CD14-positive monocyte (primary cell): ENCODE measurements around the gene UGCG. TPM values are rescaled to one million over a fixed set of nuclear protein-coding genes. Genes with fewer than 3 reads are reported as not detected.
A peak's percentile ranks its signal among the peaks of the same experiment; 100 is the strongest.

ENCODE experiments used
- DNase-seq, 3 donors: peaks; one replicate each; pipeline ENCODE4 v3.0.0-alpha.2; 2011 to 2022
- H2AFZ ChIP-seq: 2 replicates; pipeline ENCODE4 v1.6.0; 2012; ENCODE audit warnings: mild to moderate bottlenecking, low read depth, low read length, inconsistent platforms; ENCODE audit not compliant: insufficient read depth, poor library complexity, severe bottlenecking
- H3K27ac ChIP-seq, 2 donors: 1 replicate in 1 of 2; 2 replicates in 1 of 2; pipeline ENCODE4 v1.5.1; 2012 to 2013; ENCODE audit warnings: low read length in 2 of 2, control low read depth in 1 of 2, inconsistent platforms in 1 of 2, low read depth in 1 of 2, mild to moderate bottlenecking in 1 of 2
- H3K27me3 ChIP-seq, 2 donors: one replicate each; pipeline versions ENCODE4 v1.6.0 to v1.6.1; 2011 to 2013; ENCODE audit warnings: low read length in 2 of 2; ENCODE audit not compliant: control insufficient read depth in 2 of 2, insufficient read depth in 2 of 2
- H3K36me3 ChIP-seq, 2 donors: replicated peaks in 1 of 2; 1 replicate in 1 of 2; 2 replicates in 1 of 2; pipeline versions ENCODE4 v1.5.1 to v1.6.1; 2012 to 2013; ENCODE audit warnings: low read length in 2 of 2, control low read depth in 1 of 2, inconsistent platforms in 1 of 2, mild to moderate bottlenecking in 1 of 2; ENCODE audit not compliant: insufficient read depth in 2 of 2, control insufficient read depth in 1 of 2
- H3K4me1 ChIP-seq, 2 donors: 1 replicate in 1 of 2; 2 replicates in 1 of 2; pipeline versions ENCODE4 v1.5.1 to v1.6.1; 2012 to 2013; ENCODE audit warnings: low read length in 2 of 2, control low read depth in 1 of 2, inconsistent platforms in 1 of 2, mild to moderate bottlenecking in 1 of 2, moderate library complexity in 1 of 2; ENCODE audit not compliant: insufficient read depth in 2 of 2, control insufficient read depth in 1 of 2
- H3K4me2 ChIP-seq: replicated peaks from 2 replicates; pipeline ENCODE3; 2012; ENCODE audit warnings: low read length, moderate library complexity, mild to moderate bottlenecking; ENCODE audit not compliant: poor library complexity, severe bottlenecking; ENCODE audit errors: extremely low read depth
- H3K4me3 ChIP-seq, 3 experiments: fragments of 200-600 bp in 1 of 3; sonication (generic) in 1 of 3; replicated peaks in 1 of 3; 1 replicate in 2 of 3; 2 replicates in 1 of 3; pipeline ENCODE4 v1.5.1; 2011 to 2013; ENCODE audit warnings: low read length in 3 of 3, mild to moderate bottlenecking in 3 of 3, control low read depth in 2 of 3, low read depth in 2 of 3, inconsistent platforms in 1 of 3, moderate library complexity in 1 of 3
- H3K79me2 ChIP-seq: 2 replicates; pipeline ENCODE4 v1.6.0; 2012; ENCODE audit warnings: mild to moderate bottlenecking, control low read depth, inconsistent platforms, low read length, moderate library complexity; ENCODE audit not compliant: insufficient read depth
- H3K9ac ChIP-seq: 2 replicates; pipeline ENCODE4 v1.6.0; 2017; ENCODE audit warnings: low read length, mild to moderate bottlenecking; ENCODE audit not compliant: insufficient read depth, poor library complexity, severe bottlenecking
- H3K9me3 ChIP-seq, 2 donors: replicated peaks in 1 of 2; 1 replicate in 1 of 2; 2 replicates in 1 of 2; pipeline versions ENCODE4 v1.5.1 to v1.6.1; 2012 to 2013; ENCODE audit warnings: low read length in 2 of 2, control low read depth in 1 of 2; ENCODE audit not compliant: control insufficient read depth in 1 of 2, insufficient read depth in 1 of 2
- H4K20me1 ChIP-seq: 2 replicates; pipeline ENCODE4 v1.6.0; 2012; ENCODE audit warnings: mild to moderate bottlenecking, low read length, control low read depth, moderate library complexity; ENCODE audit not compliant: insufficient read depth
- H3K27ac Mint-ChIP-seq, 7 donors: one replicate each; pipeline ENCODE4 v1.8.0; 2020; ENCODE audit warnings: mild to moderate bottlenecking in 7 of 7, mixed read lengths in 7 of 7, moderate library complexity in 6 of 7, inconsistent platforms in 2 of 7
- H3K27me3 Mint-ChIP-seq, 3 donors: one replicate each; pipeline ENCODE4 v1.8.0; 2021 to 2022; ENCODE audit warnings: low read depth in 3 of 3, mild to moderate bottlenecking in 3 of 3, mixed read lengths in 3 of 3, moderate library complexity in 3 of 3, inconsistent platforms in 1 of 3
- H3K36me3 Mint-ChIP-seq, 2 donors: one replicate each; pipeline ENCODE4 v1.8.0; 2020; ENCODE audit warnings: mixed read lengths in 2 of 2, inconsistent platforms in 1 of 2, mild to moderate bottlenecking in 1 of 2
- H3K4me1 Mint-ChIP-seq: one replicate; pipeline ENCODE4 v1.8.0; 2020; ENCODE audit warnings: mild to moderate bottlenecking, mixed read lengths
- H3K4me3 Mint-ChIP-seq, 2 donors: one replicate each; pipeline ENCODE4 v1.8.0; 2020; ENCODE audit warnings: mild to moderate bottlenecking in 2 of 2, mixed read lengths in 2 of 2, moderate library complexity in 1 of 2
- H3K9me3 Mint-ChIP-seq, 7 donors: one replicate each; pipeline ENCODE4 v1.8.0; 2020 to 2022; ENCODE audit warnings: mixed read lengths in 7 of 7, mild to moderate bottlenecking in 6 of 7, moderate library complexity in 6 of 7, inconsistent platforms in 2 of 7
- CTCF ChIP-seq: fragments of 200-600 bp; IDR thresholded peaks from one replicate; pipeline ENCODE4 v1.8.0; 2022; ENCODE audit warnings: antibody characterized with exemption, mild to moderate bottlenecking
- WGBS: methylation state at CpG from one replicate; pipeline ENCODE4 v1.1.5; 2013; ENCODE audit warnings: missing lambda C conversion rate; ENCODE audit not compliant: insufficient coverage; 5-methylcytosine and 5-hydroxymethylcytosine counted together
- intact Hi-C, 2 donors: fragments of 100-400 bp; cut with micrococcal nuclease; formaldehyde crosslinking; loops; one replicate each; pipeline versions ENCODE4 v1.15.0 to v1.15.1; 2023
- polyA plus RNA-seq, 3 donors: library from polyadenylated mRNA; depleted of rRNA in 1 of 3; unstranded in 2 of 3; stranded (reverse) in 1 of 3; fragments of 300-500 nt in 2 of 3; fragments of >200 nt in 1 of 3; fragmentation: Illumina TruSeq in 2 of 3; gene quantifications; 1 replicate in 2 of 3; 2 replicates in 1 of 3; pipeline ENCODE4 v1.2.3, GENCODE V29; 2012 to 2021

The UGCG gene
- polyA plus RNA-seq, 3 donors = 2.7 to 7.9 (median 4.1) TPM

DNA sequence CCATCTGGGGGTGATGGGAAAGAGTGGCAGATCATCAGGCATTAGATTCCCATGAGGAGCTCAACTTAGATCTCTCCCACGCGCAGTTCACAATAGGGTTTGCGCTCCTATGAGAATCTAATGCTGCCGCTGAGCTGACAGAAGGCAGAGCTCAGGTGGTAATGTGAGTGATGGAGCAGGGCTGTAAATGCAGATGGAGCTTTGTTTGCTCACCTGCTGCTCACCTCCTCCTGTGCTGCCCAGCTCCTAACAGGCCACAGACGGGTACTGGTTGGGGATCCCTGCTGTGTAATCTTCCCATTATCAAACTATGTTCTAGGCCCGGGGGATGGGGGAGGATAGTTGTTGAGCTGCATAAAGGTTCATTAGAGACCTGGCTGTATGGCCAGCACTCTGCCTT, 58.4 kb downstream of the UGCG start:
- no peaks in the 10 kb centered on the region for H3K9me3 Mint-ChIP-seq

GRCh38 chr9:111957856-111958631, 61.4 kb downstream of the UGCG start:
- no peaks in the 10 kb centered on the region for H3K36me3 ChIP-seq
- no peak overlapping the region for H3K4me3 ChIP-seq
- no peaks in the 10 kb centered on the region for H3K79me2 ChIP-seq
- 0% methylated on average over 1 of the region's 3 CpGs for WGBS
- H3K9me3 ChIP-seq = no peaks in the 10 kb centered on the region
- no peak overlapping the region for H2AFZ ChIP-seq
- H3K4me2 ChIP-seq = no peak overlapping the region
- peaks cover 0 to 2% (median 0%) of the 10 kb centered on the region in 7 donors for H3K9me3 Mint-ChIP-seq
- H3K9ac ChIP-seq = no peak overlapping the region
- TF ChIP-seq CTCF = no peak
- peaks cover 13 to 24% of the 10 kb centered on the region in 2 donors for H3K4me1 ChIP-seq
- H3K4me3 Mint-ChIP-seq = peak overlapping the region in 1 of 2 donors; percentile 28
- peak; percentile 49 to 77 (median 58) for DNase-seq
- no peaks in the 10 kb centered on the region for H4K20me1 ChIP-seq
- H3K27me3 ChIP-seq = no peaks in the 10 kb centered on the region
- no peaks in the 10 kb centered on the region for H3K36me3 Mint-ChIP-seq
- peaks cover 29% of the 10 kb centered on the region for H3K4me1 Mint-ChIP-seq
- H3K27ac ChIP-seq = peak overlapping the region in 1 of 2 donors; percentile 23
- H3K27me3 Mint-ChIP-seq = peaks cover 7 to 17% (median 17%) of the 10 kb centered on the region in 3 donors
- peak overlapping the region; percentile 17 to 82 (median 76) for H3K27ac Mint-ChIP-seq
- intact Hi-C loops = no loop called here

More for the DNA sequence above, 58.4 kb downstream of the UGCG start:
- Mint-ChIP-seq H3K4me1 (peaks cover 29% of the 10 kb centered on the region), H3K4me3 (no peak overlapping the region), H3K36me3 (no peaks in the 10 kb centered on the region), H3K27me3 (peaks cover 3 to 11% (median 8%) of the 10 kb centered on the region in 3 donors), H3K27ac (no peak overlapping the region)
- no peak overlapping the region for H3K4me2 ChIP-seq
- no peaks in the 10 kb centered on the region for H3K9me3 ChIP-seq
- no peak overlapping the region for H3K27ac ChIP-seq
- H3K36me3 ChIP-seq = no peaks in the 10 kb centered on the region
- no peak overlapping the region for H3K4me3 ChIP-seq
- WGBS = 100% methylated on average over 4 of the region's 6 CpGs
- no peaks in the 10 kb centered on the region for H3K79me2 ChIP-seq
- no peak overlapping the region for H3K9ac ChIP-seq
- no peak overlapping the region for H2AFZ ChIP-seq
- DNase-seq = no peak
- H4K20me1 ChIP-seq = no peaks in the 10 kb centered on the region
- intact Hi-C loops = no loop called here
- TF ChIP-seq CTCF = no peak
- peaks cover 13 to 24% of the 10 kb centered on the region in 2 donors for H3K4me1 ChIP-seq
- no peaks in the 10 kb centered on the region for H3K27me3 ChIP-seq
